Left kidney (tissue), 2 donors: ENCODE results near the gene PDCL2. TPM values are rescaled to one million over a fixed set of nuclear protein-coding genes. Genes with fewer than 3 reads are reported as not detected.
"Not testable (repeated sequence)": the region's sequence is repeated elsewhere in the genome, so short reads cannot be mapped to it uniquely, and the experiment has no call there.

ENCODE experiments used
- DNase-seq: peaks from one replicate; pipeline ENCODE4 v3.0.0-alpha.2; 2013
- polyA plus RNA-seq: library from polyadenylated mRNA; unstranded; fragments of 120-200 nt; gene quantifications from one replicate; pipeline ENCODE4 v1.2.1, GENCODE V29; 2013; ENCODE audit not compliant: insufficient read length

PDCL2 gene
- polyA plus RNA-seq, 1 donor = not detected

DNA sequence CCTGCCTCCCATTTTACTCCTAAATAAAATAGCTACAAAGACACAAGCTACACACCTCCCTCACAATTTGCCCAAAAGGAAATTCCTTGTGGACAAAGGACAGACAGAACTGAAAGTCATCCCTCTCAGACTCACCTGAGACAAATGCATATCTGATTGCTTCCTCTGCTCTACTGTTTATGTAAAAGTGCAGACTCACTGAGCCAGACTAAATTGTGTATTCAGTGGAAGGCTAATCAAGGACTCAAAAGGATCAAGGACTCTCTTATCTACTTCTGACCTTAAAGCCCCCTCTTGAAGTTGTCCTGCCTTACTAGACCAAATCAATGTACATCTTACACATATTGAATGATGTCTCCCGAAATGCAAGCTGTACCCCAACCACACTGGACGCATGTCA is 3.9 kb downstream of the PDCL2 start:
- no peak for DNase-seq

DNA sequence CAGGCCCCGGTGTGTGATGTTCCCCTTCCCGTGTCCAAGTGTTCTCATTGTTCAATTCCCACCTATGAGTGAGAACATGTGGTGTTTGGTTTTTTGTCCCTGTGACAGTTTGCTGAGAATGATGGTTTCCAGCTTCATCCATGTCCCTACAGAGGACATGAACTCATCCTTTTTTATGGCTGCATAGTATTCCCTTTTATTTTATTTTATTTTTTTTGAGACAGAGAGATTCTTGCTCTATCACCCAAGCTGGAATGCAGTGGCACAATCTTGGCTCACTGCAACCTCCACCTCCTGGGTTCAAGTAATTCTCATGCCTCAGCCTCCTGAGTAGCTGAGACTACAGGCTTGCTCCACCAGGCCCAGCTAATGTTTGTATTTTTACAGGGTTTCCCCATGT is 9.3 kb downstream of the PDCL2 start:
- not testable (repeated sequence) for DNase-seq

DNA sequence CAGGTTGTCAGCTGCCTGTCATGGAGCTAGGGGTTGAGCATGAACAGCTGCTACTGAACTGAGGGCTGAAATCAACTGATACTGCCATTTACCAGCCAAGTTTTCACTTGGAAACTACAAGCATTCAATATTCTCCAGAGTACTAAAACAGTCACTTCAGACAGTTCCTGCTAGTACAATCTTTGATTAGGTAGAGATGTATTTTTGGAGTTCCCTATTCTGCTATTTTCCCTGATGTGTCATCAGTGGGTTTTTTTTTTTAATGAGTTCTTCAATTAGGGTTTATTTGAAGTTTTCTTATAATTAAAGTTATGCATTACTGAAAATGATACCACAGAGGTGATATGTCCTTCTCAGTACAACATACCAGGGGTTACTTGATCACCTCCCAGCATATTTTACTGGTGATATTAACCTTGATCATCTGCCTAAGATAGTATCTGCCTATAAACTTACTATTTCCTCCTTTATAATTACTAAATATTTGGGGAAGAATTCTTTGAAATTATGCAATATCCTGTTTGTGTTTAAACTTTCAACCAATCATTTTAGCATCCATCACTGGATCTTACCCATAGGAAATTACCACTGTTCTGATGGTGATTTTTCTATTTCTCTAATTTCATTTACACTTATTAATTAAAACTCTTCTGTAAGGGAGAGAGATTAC is 13.6 kb downstream of the PDCL2 start:
- no peak for DNase-seq

- no peak for DNase-seq
Observed at GRCh38 chr4:55575513-55575912, 16.5 kb downstream of the PDCL2 start.

DNA sequence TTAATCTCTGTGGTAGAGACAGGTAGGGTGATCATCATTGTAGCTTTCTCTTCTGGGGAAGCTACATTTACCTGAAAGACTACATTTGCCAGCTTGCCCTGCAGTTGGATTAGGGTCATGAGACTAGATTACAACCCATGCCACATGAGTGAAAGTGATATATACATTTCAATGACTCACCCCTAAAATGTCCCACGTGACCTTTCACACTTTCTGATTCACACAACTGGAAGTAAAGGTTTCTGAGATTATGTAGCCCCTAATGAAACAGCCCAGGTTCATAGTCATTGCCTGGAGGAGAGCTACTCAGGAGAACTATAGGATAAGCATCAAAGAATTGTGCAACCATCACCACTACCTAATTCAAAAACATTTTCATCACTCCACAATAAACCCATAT is 17.8 kb downstream of the PDCL2 start:
- DNase-seq = no peak

DNA sequence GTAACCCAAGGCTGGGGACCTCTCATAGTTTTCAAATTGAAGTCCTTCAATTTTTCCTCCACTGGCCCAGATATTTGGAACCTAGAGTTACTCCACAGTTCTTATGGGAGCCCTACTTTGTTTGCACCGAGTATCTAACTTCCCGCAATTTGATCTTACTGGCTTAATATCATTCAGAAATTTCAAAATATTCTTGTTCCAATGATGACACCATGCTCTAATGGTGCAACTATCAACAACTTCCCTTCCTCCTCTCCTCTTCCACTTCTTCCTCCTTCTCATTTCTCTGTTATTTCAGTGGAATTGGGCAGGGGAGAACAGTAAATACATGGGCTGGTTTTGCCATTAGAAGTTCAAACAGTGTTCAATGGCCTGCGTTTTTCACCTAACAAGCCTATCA is 20.2 kb downstream of the PDCL2 start:
- no peak for DNase-seq

DNA sequence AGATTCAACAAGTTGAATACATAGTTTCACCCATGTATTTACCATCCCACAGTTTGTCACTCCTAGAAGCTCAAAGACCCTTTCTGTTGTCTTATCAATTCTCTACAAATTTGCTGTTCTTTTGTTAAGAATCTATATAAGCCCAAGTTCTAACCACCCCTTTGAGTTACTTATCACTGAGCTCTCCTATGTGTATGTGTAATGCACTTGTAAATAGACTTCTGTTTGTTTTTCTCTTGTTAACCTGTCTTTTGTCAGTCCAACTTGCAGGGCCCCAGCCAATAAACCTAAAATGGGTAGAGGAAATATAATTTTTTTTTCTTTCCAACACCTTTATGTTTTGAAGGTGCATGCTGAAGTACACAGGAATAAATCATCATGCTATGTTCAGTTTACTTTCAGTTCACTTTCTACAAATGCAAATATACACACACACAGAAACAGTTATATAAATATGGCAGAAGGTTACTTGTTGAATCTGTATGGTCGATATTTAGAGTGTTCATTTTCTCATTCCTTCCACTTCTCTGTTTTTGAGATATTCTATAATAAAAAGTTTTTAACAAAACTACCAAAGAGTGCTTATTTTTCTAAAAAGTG is 23.0 kb downstream of the PDCL2 start:
- no peak for DNase-seq

DNA sequence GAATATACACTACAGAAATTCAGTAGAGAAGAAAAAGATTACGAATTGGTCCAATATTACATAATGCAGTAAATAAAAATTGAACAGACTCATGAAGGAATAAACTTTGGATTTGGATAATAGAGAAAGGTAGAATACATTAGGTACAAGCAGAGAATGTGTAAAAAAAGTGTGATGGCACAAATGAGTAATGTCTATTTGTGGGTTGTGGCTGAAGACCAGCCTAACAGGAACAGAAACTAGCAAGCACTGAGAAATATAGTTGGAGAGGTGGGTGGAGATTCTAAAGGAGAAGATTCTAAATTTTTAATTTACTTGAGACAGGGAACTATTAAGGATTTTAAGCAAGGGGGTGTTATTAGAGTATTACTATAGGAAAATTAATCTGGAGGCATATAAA is 30.2 kb downstream of the PDCL2 start:
- DNase-seq = no peak

- no peak for DNase-seq
Observed at GRCh38 chr4:55560096-55560495, 31.9 kb downstream of the PDCL2 start.

DNA sequence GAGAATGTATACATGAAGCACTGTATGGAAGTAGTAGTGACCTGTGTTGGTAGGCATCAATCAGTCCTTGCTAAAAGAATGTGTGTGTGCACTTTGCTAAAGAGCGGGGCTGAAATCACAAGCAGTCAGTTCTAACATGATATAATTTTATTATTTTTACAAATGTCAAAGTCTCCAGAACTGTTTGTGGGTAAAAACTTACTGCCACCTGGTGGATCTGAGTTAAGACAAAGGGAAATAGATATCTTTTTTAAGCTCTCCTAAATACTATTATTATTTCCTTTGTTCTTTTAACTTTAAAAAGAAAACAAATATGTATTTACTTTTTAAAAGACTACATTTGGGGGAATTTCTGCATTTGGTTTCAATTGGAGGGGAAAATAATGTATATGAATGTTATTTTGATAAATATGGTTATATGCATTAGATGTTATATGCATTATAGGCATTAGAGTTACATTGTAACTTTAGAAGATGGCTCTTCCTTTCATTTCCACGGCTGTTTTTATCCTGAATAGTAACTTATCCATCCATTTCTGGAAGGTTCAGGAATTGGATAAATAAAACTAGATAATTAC is 37.5 kb downstream of the PDCL2 start:
- DNase-seq = peak; percentile 22

GRCh38 chr4:55553441-55554201 is 38.4 kb downstream of the PDCL2 start:
- DNase-seq = no peak

DNA sequence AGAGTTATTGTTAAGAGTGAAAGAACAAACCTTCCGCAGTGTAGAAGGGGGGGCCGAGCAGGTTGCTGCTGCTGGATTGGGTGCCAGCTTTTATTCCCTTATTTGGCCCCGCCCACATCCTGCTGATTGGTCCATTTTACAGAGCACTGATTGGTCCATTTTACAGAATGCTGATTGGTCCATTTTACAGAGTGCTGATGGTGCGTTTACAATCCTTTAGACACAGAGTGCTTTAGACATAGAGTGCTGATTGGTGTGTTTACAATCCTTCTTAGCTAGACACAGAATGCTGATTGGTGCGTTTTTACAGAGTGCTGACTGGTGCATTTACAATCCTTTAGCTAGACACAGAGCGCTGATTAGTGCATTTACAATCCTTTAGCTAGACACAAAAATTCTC is 40.1 kb downstream of the PDCL2 start:
- DNase-seq = not testable (repeated sequence)

DNA sequence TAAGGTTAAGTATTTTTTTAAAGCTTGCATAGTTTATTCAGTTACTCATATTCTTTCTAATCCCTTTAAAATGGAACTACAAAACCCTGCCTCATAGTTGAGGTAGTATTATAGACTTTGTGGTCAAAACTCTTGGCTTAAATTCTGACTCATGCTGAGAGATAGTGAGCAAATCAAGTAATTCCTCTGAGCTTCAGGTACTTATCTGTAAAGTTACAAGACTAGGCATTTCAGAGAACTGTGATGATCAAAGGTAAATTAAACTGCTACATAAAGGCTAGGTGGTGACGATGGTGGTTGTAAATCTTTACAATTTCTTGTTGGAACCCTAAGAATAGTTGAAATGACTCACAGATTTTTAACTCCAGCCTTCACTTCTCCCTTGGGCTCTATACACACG is 42.2 kb downstream of the PDCL2 start:
- DNase-seq = no peak

GRCh38 chr4:55547918-55548317 is 44.1 kb downstream of the PDCL2 start:
- no peak for DNase-seq

GRCh38 chr4:55547466-55547770 is 44.6 kb downstream of the PDCL2 start:
- DNase-seq = no peak

GRCh38 chr4:55546756-55547465 is 45.1 kb downstream of the PDCL2 start, which contains the start of gene CLOCK:
TSS of gene CLOCK (minus strand) at chr4:55546909. CDS start at chr4:55482785, 64,124 bp downstream.
- peak; percentile 88 for DNase-seq

DNA sequence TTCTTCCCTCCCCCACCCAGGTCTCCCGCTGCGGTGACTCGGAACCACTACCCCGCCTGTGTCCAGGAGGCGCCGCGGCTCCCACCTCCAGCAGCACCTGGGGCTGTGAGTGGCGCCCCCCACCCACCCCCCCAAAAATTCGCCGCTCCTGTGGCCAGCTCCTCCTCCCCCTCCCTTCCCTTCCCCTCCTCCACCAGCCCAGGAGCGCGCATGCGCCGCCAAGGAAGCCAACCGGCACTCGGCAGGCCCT is 45.6 kb downstream of the PDCL2 start:
- no peak for DNase-seq

DNA sequence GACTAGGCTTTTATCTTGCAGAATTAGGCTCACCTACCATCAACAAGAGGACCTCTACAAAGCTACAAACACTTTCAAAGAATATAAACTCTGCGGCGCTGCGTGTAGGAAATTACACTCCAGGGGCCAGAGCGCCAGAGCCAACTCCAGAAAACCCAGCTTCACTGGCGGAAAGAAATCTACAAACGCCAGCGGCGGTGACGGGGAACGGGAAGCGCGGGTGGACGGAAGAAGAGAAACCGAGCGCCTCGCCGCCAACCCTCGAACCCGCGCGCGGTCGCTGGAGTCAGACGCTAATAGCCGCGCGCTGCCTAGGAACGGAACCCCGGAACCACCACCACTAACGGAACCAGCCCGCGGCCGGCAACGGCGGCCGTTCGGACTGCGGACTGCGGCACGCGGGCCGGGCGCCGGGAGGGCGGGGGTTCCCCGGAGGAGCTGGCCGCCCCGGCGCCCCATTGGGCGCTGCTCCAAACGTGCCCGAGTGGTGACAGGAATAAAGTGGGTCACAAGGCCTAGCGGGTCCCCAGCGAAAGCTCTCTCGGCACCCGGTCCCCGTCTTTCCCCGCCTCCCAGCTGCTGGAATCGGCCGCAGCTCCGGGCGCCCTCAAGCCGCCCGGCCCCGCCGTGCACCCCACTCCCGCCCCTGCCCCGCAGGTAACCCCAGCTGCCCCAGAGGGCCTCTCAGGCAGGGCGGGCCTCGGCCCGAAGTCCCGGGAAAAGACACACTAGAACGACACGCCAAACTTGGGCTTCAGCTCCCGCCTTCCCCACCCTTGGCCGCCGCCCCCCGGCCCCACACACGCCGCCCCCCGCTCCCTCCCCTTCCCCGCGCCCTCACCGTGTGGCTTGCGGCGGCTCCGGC is 46.2 kb downstream of the PDCL2 start:
- peak; percentile 62 for DNase-seq

GRCh38 chr4:55545151-55545550 is 46.9 kb downstream of the PDCL2 start:
- peak; percentile 24 for DNase-seq

DNA sequence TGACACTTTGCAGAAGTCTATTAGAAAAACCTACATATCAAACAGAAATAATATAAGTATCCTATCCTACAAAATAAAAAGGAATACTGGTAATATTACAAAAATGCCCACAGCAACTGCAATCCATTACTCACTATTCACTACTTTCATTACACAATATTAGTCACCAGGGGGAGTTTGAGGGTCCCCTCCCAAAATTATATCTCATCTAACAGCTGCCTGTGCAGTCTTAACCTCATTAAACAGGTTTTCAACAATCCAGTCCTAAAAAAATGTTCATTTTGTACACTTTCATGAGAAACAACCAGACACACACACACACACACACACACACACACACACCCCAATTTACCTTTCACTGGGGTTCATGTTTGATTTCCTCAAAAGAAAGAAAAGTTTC is 48.2 kb downstream of the PDCL2 start:
- no peak for DNase-seq

DNA sequence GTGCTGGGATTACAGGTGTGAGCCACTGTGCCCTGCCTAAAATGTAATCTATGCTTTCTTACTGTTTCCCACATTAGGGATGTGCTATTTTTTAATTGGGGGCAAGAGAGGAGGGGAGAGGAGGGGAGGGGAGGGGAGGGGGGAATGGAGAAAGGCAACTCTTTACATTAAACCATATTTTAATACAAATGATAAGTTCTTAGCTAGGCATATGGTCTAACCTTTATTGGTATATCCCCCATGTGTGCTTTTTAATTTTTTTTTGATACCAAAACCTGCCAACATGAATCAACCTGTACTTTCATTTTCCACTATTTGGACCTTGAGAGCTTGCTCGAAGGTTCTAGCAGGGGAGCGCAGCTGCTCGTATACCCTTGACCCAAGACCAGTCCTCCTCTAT is 51.8 kb downstream of the PDCL2 start:
- no peak for DNase-seq

- DNase-seq = no peak
Observed at GRCh38 chr4:55539658-55540057, 52.4 kb downstream of the PDCL2 start.
